HepG2 (cell line): Measurements from ENCODE around the gene NCKAP5L. TPM values are rescaled to one million over a fixed set of nuclear protein-coding genes. Genes with fewer than 3 reads are reported as not detected.
A peak's percentile ranks its signal among the peaks of the same experiment; 100 is the strongest.

ENCODE experiments used
- ATAC-seq: fragments of 200-7000 bp; cut with Tn5 transposase; 3 replicates; pipeline ENCODE4 v1.9.1; 2020; ENCODE audit warnings: mild to moderate bottlenecking, moderate library complexity
- BruUV-seq: library from RNA; stranded (reverse); fragments of 400-500 nt; replicated peaks from 2 replicates; lab custom pipeline; 2021; lab: Mats Ljungman, UMichigan
- CTCF ChIA-PET: fragments of 300-600 bp; formaldehyde crosslinking; extraction: SDS; loops from one replicate; lab custom pipeline; 2021; ENCODE audit warnings: low total read pairs, inconsistent platforms, low intra/inter-chr PET ratio; lab: Yijun Ruan, JAX
- POLR2A ChIA-PET: fragments of 350-600 bp; sonication (Branson Sonifier 250); formaldehyde crosslinking; loops from one replicate; lab custom pipeline; 2020; ENCODE audit warnings: antibody characterized with exemption, inconsistent platforms; lab: Yijun Ruan, JAX
- DNase-seq: peaks from one replicate; pipeline ENCODE4 v3.0.0-alpha.2; 2015; ENCODE audit warnings: low spot score
- FAIRE-seq: peaks from 3 replicates; lab custom pipeline; 2011; peaks lifted over from hg19 to GRCh38; lab: Jason Lieb, UNC
- H2AFZ ChIP-seq: one replicate; pipeline ENCODE4 v1.6.1; 2011; ENCODE audit warnings: low read length, inconsistent platforms
- H3K27ac ChIP-seq: fragments of 300-600 bp; 3 replicates; pipeline ENCODE4 v1.8.0; 2011; ENCODE audit warnings: mixed run types, mild to moderate bottlenecking, mixed read lengths, low read length, inconsistent platforms; ENCODE audit not compliant: insufficient read depth; ENCODE audit errors: extremely low read length
- H3K27me3 ChIP-seq, 2 experiments: fragments of 200-600 bp in 1 of 2; 2 replicates in 1 of 2; 3 replicates in 1 of 2; pipeline versions ENCODE4 v1.6.0 to v1.8.0; 2011; ENCODE audit warnings: low read length in 2 of 2, mild to moderate bottlenecking in 2 of 2, moderate library complexity in 2 of 2, inconsistent platforms in 1 of 2; ENCODE audit not compliant: insufficient read depth in 2 of 2, control insufficient read depth in 1 of 2
- H3K36me3 ChIP-seq, 2 experiments: fragments of 200-600 bp in 1 of 2; replicated peaks in 1 of 2; 2 replicates in 1 of 2; 3 replicates in 1 of 2; pipeline versions ENCODE4 v1.5.1 to v1.8.0; 2011; ENCODE audit warnings: low read length in 2 of 2, inconsistent platforms in 1 of 2; ENCODE audit not compliant: insufficient read depth in 2 of 2, control insufficient read depth in 1 of 2
- H3K4me1 ChIP-seq: 2 replicates; pipeline ENCODE4 v1.5.1; 2012; ENCODE audit warnings: low read length, inconsistent platforms; ENCODE audit not compliant: insufficient read depth
- H3K4me2 ChIP-seq: 2 replicates; pipeline ENCODE4 v1.6.0; 2011; ENCODE audit warnings: low read depth, low read length, inconsistent platforms
- H3K4me3 ChIP-seq, 3 experiments: fragments of 200-600 bp in 1 of 3; sonication (generic), shearing (Covaris generic) in 1 of 3; replicated peaks in 1 of 3; 2 replicates each; pipeline ENCODE4 v1.5.1; 2011 to 2016; ENCODE audit warnings: low read length in 3 of 3, inconsistent platforms in 2 of 3, low read depth in 2 of 3, mild to moderate bottlenecking in 2 of 3, control low read depth in 1 of 3, mixed read lengths in 1 of 3; ENCODE audit not compliant: insufficient read depth in 1 of 3
- H3K79me2 ChIP-seq: one replicate; pipeline ENCODE4 v1.6.1; 2011; ENCODE audit warnings: low read length, inconsistent platforms; ENCODE audit not compliant: insufficient read depth
- H3K9ac ChIP-seq: 2 replicates; pipeline ENCODE4 v1.6.0; 2011; ENCODE audit warnings: mild to moderate bottlenecking, low read depth, low read length, inconsistent platforms; ENCODE audit not compliant: insufficient read depth
- H3K9me3 ChIP-seq: 2 replicates; pipeline ENCODE4 v1.5.1; 2012; ENCODE audit warnings: mild to moderate bottlenecking, low read length
- H4K20me1 ChIP-seq: 2 replicates; pipeline ENCODE4 v1.6.0; 2011; ENCODE audit warnings: inconsistent platforms, mild to moderate bottlenecking, low read length, moderate library complexity; ENCODE audit not compliant: insufficient read depth
- GPN1 ChIP-seq: sonication (generic); formaldehyde crosslinking; IDR thresholded peaks from 2 replicates; pipeline ENCODE4 v1.5.1; 2020; ENCODE audit warnings: missing genetic modification reagents, borderline replicate concordance
- NFATC3 ChIP-seq: sonication (generic); formaldehyde crosslinking; IDR thresholded peaks from 2 replicates; pipeline ENCODE4 v1.5.1; 2020; ENCODE audit warnings: mild to moderate bottlenecking, missing genetic modification reagents
- NFKBIZ ChIP-seq: IDR thresholded peaks from 2 replicates; pipeline ENCODE4 v1.6.1; 2018; ENCODE audit warnings: missing genetic modification reagents, missing compliant biosample characterization
- NONO ChIP-seq, 2 experiments: fragments of 450-650 bp in 1 of 2; sonication (generic) in 1 of 2; formaldehyde crosslinking in 1 of 2; IDR thresholded peaks in 1 of 2; conservative IDR thresholded peaks in 1 of 2; 2 replicates each; pipeline versions ENCODE4 v1.6.1 to v1.8.0; 2017 to 2022; ENCODE audit warnings: mild to moderate bottlenecking in 1 of 2, missing genetic modification reagents in 1 of 2, moderate library complexity in 1 of 2
- POLR2A ChIP-seq, 2 experiments: IDR thresholded peaks; 2 replicates each; pipeline ENCODE4 v1.6.1; 2011; ENCODE audit warnings: low read depth in 2 of 2, low read length in 2 of 2, mild to moderate bottlenecking in 1 of 2, moderate library complexity in 1 of 2; ENCODE audit not compliant: insufficient read depth in 1 of 2
- RAD21 ChIP-seq: fragments of 450-650 bp; formaldehyde crosslinking; IDR thresholded peaks from 2 replicates; pipeline ENCODE4 v1.5.0; 2020; ENCODE audit warnings: mild to moderate bottlenecking
- RBM22 ChIP-seq: fragments of 200-400 bp; formaldehyde crosslinking; optimal IDR thresholded peaks from 2 replicates; pipeline ENCODE3; 2017; ENCODE audit warnings: mild to moderate bottlenecking, low read length, moderate library complexity
- SSRP1 ChIP-seq: IDR thresholded peaks from 2 replicates; pipeline ENCODE4 v1.6.1; 2016; ENCODE audit warnings: control low read depth
- STAG1 ChIP-seq: sonication (generic); formaldehyde crosslinking; IDR thresholded peaks from 2 replicates; pipeline ENCODE4 v1.4.0; 2020; ENCODE audit warnings: missing genetic modification reagents
- TEAD3 ChIP-seq: optimal IDR thresholded peaks from 2 replicates; pipeline ENCODE3; 2016; ENCODE audit warnings: borderline replicate concordance
- ZBTB38 ChIP-seq: sonication (generic); formaldehyde crosslinking; IDR thresholded peaks from 2 replicates; pipeline ENCODE4 v1.5.1; 2020; ENCODE audit warnings: mild to moderate bottlenecking, missing genetic modification reagents
- ZNF260 ChIP-seq: sonication (generic); formaldehyde crosslinking; IDR thresholded peaks from 2 replicates; pipeline ENCODE4 v1.4.0; 2020; ENCODE audit warnings: missing genetic modification reagents, low read depth, mild to moderate bottlenecking, borderline replicate concordance
- ZNF629 ChIP-seq: sonication (generic); formaldehyde crosslinking; conservative IDR thresholded peaks from 2 replicates; pipeline ENCODE4 v1.5.0; 2020; ENCODE audit warnings: missing genetic modification reagents
- ZNF652 ChIP-seq: IDR thresholded peaks from 2 replicates; pipeline ENCODE4 v1.6.1; 2016; ENCODE audit warnings: low read depth, borderline replicate concordance
- ZZZ3 ChIP-seq: sonication (generic); formaldehyde crosslinking; IDR thresholded peaks from 2 replicates; pipeline ENCODE4 v1.4.0; 2020; ENCODE audit warnings: missing genetic modification reagents, mild to moderate bottlenecking, borderline replicate concordance
- WGBS: methylation state at CpG from one replicate; pipeline ENCODE4 v1.1.6; 2017; ENCODE audit warnings: low lambda C conversion rate; 5-methylcytosine and 5-hydroxymethylcytosine counted together
- in situ Hi-C: cut with HindIII; loops from 2 replicates; pipeline ENCODE4 v1.10.0; 2017; ENCODE audit warnings: low pct_unique_long_range_greater_than_20kb; ENCODE audit not compliant: extremely low pct_ligation_motif_present
- intact Hi-C: fragments of 100-400 bp; cut with micrococcal nuclease; formaldehyde crosslinking; loops from one replicate; pipeline ENCODE4 v1.10.0; 2022; ENCODE audit not compliant: unreplicated experiment
- polyA plus RNA-seq, 8 experiments: library from polyadenylated mRNA; depleted of rRNA in 3 of 8; stranded (reverse) in 7 of 8; unstranded in 1 of 8; fragments of >200 nt; fragmentation: Illumina TruSeq in 4 of 8; extraction: Trizol in 4 of 8; gene quantifications; 2 replicates each; pipeline versions ENCODE4 v1.2.1 to v1.2.3, GENCODE V29; 2011 to 2016; ENCODE audit warnings: low read depth in 4 of 8, missing spikeins in 1 of 8, mixed read lengths in 1 of 8; ENCODE audit not compliant: insufficient read depth in 1 of 8
- total RNA-seq, 5 experiments: library from RNA; depleted of rRNA; stranded (reverse); fragments of >200 nt; fragmentation: Illumina TruSeq; extraction: Trizol; gene quantifications; 2 replicates each; pipeline ENCODE4 v1.2.3, GENCODE V29; 2016; ENCODE audit warnings: low read depth in 1 of 5
- TF ChIP-seq, protein P1 (sequence below): sonication (generic); formaldehyde crosslinking; IDR thresholded peaks from 2 replicates; pipeline ENCODE4 v1.4.0; 2020; ENCODE audit warnings: missing genetic modification reagents
- TF ChIP-seq, protein P2 (sequence below): sonication (generic); formaldehyde crosslinking; IDR thresholded peaks from 2 replicates; pipeline ENCODE4 v1.4.0; 2020; ENCODE audit warnings: mild to moderate bottlenecking, missing genetic modification reagents
- TF ChIP-seq, protein P3 (sequence below): sonication (generic); formaldehyde crosslinking; IDR thresholded peaks from 2 replicates; pipeline ENCODE4 v1.5.1; 2020; ENCODE audit warnings: missing genetic modification reagents, mild to moderate bottlenecking, borderline replicate concordance

NCKAP5L gene
- total and polyA plus RNA-seq, 2 of the 13 experiments (the other 11 are each of a cell fraction or from before 2014, with no cell fraction given): 4.1 to 9.0 TPM

DNA sequence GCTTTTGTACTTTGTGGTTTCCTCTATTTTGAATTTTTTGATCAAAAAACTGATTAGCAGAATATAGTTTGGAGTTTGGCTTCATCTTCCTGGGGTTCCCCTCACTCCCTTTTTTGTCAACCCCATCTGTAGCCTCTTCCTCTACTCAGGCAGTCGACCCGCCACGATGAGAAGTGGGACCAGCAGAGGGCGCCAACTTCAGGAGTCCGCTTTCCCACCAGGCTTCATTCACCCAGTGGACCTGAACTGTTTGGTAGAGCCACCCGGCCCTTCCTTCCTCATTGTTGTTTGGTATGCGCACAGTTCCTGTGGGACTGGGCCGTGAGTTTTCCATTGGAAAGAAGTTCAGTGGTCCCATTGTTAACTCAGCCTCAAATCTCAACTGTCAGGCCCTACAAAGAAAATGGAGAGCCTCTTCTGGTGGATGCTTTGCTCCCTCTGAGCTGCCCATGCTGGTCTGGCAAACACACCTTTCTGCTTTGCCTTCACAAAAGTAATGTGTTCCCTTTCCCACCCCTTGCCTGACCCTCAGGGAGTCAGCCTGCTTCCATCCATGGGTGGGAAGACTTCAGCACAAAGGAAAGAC is 65.1 kb downstream of the NCKAP5L start (continued):
- TF ChIP-seq RAD21 (CRISPR knock-in tag): peak; percentile 22; the same call in 1 of the 2 replicates
- no peak for TF ChIP-seq POLR2A (IDR thresholded peaks at IDR 0.05; ENCODE audit: insufficient read depth in 1 of 2, low read depth in 2 of 2, low read length in 2 of 2)
- peak; percentile 45; the same call in 1 of the 2 replicates for TF ChIP-seq ZBTB38 (CRISPR knock-in tag)
- TF ChIP-seq, protein P1, sequence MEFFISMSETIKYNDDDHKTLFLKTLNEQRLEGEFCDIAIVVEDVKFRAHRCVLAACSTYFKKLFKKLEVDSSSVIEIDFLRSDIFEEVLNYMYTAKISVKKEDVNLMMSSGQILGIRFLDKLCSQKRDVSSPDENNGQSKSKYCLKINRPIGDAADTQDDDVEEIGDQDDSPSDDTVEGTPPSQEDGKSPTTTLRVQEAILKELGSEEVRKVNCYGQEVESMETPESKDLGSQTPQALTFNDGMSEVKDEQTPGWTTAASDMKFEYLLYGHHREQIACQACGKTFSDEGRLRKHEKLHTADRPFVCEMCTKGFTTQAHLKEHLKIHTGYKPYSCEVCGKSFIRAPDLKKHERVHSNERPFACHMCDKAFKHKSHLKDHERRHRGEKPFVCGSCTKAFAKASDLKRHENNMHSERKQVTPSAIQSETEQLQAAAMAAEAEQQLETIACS: no peak
- TF ChIP-seq ZZZ3 (CRISPR knock-in tag): no peak
- no peak for TF ChIP-seq SSRP1 (CRISPR knock-in tag)
- TF ChIP-seq ZNF652: no peak
- TF ChIP-seq STAG1 (CRISPR knock-in tag): peak; percentile 24
- no peak for TF ChIP-seq NFKBIZ
- no peak for TF ChIP-seq NONO (IDR thresholded peaks at IDR 0.05)
- TF ChIP-seq NONO (CRISPR knock-in tag; conservative IDR thresholded peaks at IDR 0.05): no peak
- TF ChIP-seq, protein P2, sequence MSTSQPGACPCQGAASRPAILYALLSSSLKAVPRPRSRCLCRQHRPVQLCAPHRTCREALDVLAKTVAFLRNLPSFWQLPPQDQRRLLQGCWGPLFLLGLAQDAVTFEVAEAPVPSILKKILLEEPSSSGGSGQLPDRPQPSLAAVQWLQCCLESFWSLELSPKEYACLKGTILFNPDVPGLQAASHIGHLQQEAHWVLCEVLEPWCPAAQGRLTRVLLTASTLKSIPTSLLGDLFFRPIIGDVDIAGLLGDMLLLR (CRISPR knock-in tag): 0 out of 2 replicates have a peak, but pooled peaks have one; percentile 28
- TF ChIP-seq TEAD3 (CRISPR knock-in tag): peak; percentile 25

DNA sequence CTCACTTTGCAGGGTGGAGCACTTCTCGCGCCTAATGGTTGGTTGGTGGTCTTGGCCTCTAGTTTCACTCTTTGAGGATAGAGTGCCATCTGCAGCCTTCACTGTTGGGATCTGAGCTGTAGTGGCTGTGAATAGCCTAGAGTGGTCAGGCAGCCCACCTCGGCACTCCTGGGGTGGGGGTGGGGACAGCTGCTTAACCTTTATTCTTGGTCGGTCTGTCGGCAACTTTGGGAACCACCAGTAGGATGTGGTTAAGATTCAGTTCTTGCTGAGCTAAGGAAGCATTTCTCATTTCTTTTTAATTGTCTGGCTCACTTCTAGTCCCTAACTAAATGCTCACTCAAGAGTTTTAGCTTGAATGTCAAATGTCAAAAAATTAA is 65.8 kb downstream of the NCKAP5L start:
- Histone ChIP-seq H3K27ac (no peak overlapping the region), H3K36me3 (peaks cover 42 to 69% of the 10 kb centered on the region in 2 experiments), H3K79me2 (no peaks in the 10 kb centered on the region), H4K20me1 (peaks cover 8% of the 10 kb centered on the region; the same call in 1 of the 2 replicates), H3K9me3 (no peaks in the 10 kb centered on the region), H3K4me1 (peaks cover 12% of the 10 kb centered on the region), H2AFZ (no peak overlapping the region), H3K27me3 (no peaks in the 10 kb centered on the region), H3K4me3 (no peak overlapping the region), H3K9ac (no peak overlapping the region), H3K4me2 (no peak overlapping the region)
- CTCF ChIA-PET: interaction anchor here (1.2 kb wide), 1 partner anchor 77 kb away, joined by 6 read pairs; no protein-coding TSS in a partner anchor
- intact Hi-C loops (no loop called here), in situ Hi-C loops (no loop called here)
- ATAC-seq (no peak), FAIRE-seq (no peak), DNase-seq (no peak)
- BruUV-seq: no TSS peak
- POLR2A ChIA-PET: interaction anchor here (5.8 kb wide), 1 partner anchor 21 kb away, joined by 34 read pairs; the partner anchor contains the start of gene TMBIM6
- 98% methylated on average over 5 of the region's 5 CpGs for WGBS
- TF ChIP-seq ZNF629 (CRISPR knock-in tag) (no peak), RBM22 (peak; percentile 48), NFATC3 (CRISPR knock-in tag) (no peak), ZNF260 (no peak), GPN1 (CRISPR knock-in tag) (no peak)
- TF ChIP-seq, protein P3, sequence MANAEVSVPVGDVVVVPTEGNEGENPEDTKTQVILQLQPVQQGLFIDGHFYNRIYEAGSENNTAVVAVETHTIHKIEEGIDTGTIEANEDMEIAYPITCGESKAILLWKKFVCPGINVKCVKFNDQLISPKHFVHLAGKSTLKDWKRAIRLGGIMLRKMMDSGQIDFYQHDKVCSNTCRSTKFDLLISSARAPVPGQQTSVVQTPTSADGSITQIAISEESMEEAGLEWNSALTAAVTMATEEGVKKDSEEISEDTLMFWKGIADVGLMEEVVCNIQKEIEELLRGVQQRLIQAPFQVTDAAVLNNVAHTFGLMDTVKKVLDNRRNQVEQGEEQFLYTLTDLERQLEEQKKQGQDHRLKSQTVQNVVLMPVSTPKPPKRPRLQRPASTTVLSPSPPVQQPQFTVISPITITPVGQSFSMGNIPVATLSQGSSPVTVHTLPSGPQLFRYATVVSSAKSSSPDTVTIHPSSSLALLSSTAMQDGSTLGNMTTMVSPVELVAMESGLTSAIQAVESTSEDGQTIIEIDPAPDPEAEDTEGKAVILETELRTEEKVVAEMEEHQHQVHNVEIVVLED: no peak
